GM23338 (cell line): Measurements from ENCODE around the gene STPG4. TPM values are rescaled to one million over a fixed set of nuclear protein-coding genes. Genes with fewer than 3 reads are reported as not detected.
"Not testable (repeated sequence)": the region's sequence is repeated elsewhere in the genome, so short reads cannot be mapped to it uniquely, and the experiment has no call there.

Experiments used
- ATAC-seq: fragments of 200-7000 bp; cut with Tn5 transposase; 3 replicates; pipeline ENCODE4 v1.9.1; 2020
- DNase-seq: peaks from one replicate; pipeline ENCODE4 v3.0.0-alpha.2; 2015; ENCODE audit warnings: low spot score
- H2AFZ ChIP-seq: fragments of 200-600 bp; sonication (generic); 2 replicates; pipeline ENCODE4 v1.8.0; 2016; ENCODE audit warnings: antibody characterized with exemption, mild to moderate bottlenecking, moderate library complexity
- H3F3A ChIP-seq: fragments of 200-600 bp; sonication (generic); replicated peaks from 2 replicates; pipeline ENCODE4 v1.8.0; 2017; ENCODE audit warnings: antibody characterized with exemption, mixed run types, low read depth
- H3K27ac ChIP-seq: fragments of 200-600 bp; sonication (generic); 2 replicates; pipeline ENCODE4 v1.6.1; 2016; ENCODE audit warnings: low read depth
- H3K27me3 ChIP-seq: fragments of 200-600 bp; sonication (generic); 2 replicates; pipeline ENCODE4 v1.8.0; 2016; ENCODE audit warnings: mild to moderate bottlenecking, mixed run types, moderate library complexity; ENCODE audit not compliant: insufficient read depth
- H3K36me3 ChIP-seq: fragments of 200-600 bp; sonication (generic); 2 replicates; pipeline ENCODE4 v1.8.0; 2016; ENCODE audit warnings: mild to moderate bottlenecking; ENCODE audit not compliant: insufficient read depth
- H3K4me1 ChIP-seq: fragments of 200-600 bp; sonication (generic); 2 replicates; pipeline ENCODE4 v1.8.0; 2016; ENCODE audit warnings: mild to moderate bottlenecking, moderate library complexity; ENCODE audit not compliant: insufficient read depth
- H3K4me2 ChIP-seq: fragments of 200-600 bp; sonication (generic); 2 replicates; pipeline ENCODE4 v1.7.1; 2017; ENCODE audit warnings: mixed run types
- H3K4me3 ChIP-seq: fragments of 200-600 bp; sonication (generic); 2 replicates; pipeline ENCODE4 v1.6.1; 2016; ENCODE audit warnings: mixed run types
- H3K79me2 ChIP-seq: fragments of 200-600 bp; sonication (generic); replicated peaks from 2 replicates; pipeline ENCODE4 v1.8.0; 2017; ENCODE audit warnings: mild to moderate bottlenecking; ENCODE audit not compliant: insufficient read depth
- H3K9me2 ChIP-seq: fragments of 200-600 bp; sonication (generic); 2 replicates; pipeline ENCODE4 v1.8.0; 2017; ENCODE audit not compliant: insufficient read depth
- H4K20me1 ChIP-seq: fragments of 200-600 bp; sonication (generic); replicated peaks from 2 replicates; pipeline ENCODE4 v1.8.0; 2017; ENCODE audit warnings: mild to moderate bottlenecking; ENCODE audit not compliant: insufficient read depth
- H3K27ac Mint-ChIP-seq: 2 replicates; pipeline ENCODE4 v1.8.0; 2020; ENCODE audit warnings: inconsistent platforms, mild to moderate bottlenecking, moderate library complexity, mixed read lengths
- H3K27me3 Mint-ChIP-seq: 3 replicates; pipeline ENCODE4 v1.8.0; 2022; ENCODE audit warnings: low read depth, mild to moderate bottlenecking, moderate library complexity, mixed read lengths, inconsistent platforms; ENCODE audit not compliant: insufficient read depth, poor library complexity
- H3K36me3 Mint-ChIP-seq: 3 replicates; pipeline ENCODE4 v1.8.0; 2021; ENCODE audit warnings: low read depth, mild to moderate bottlenecking, inconsistent platforms, moderate library complexity, mixed read lengths
- H3K4me1 Mint-ChIP-seq: 3 replicates; pipeline ENCODE4 v1.8.0; 2020; ENCODE audit warnings: mild to moderate bottlenecking, inconsistent platforms, mixed read lengths
- H3K4me3 Mint-ChIP-seq: 3 replicates; pipeline ENCODE4 v1.8.0; 2021; ENCODE audit warnings: moderate library complexity, mild to moderate bottlenecking, inconsistent platforms, mixed read lengths
- H3K9me3 Mint-ChIP-seq: 3 replicates; pipeline ENCODE4 v1.8.0; 2020; ENCODE audit warnings: moderate library complexity, mild to moderate bottlenecking, inconsistent platforms, mixed read lengths
- CREB1 ChIP-seq: fragments of 250-450 bp; sonication (Bioruptor Pico); IDR thresholded peaks from 2 replicates; pipeline ENCODE4 v1.5.0; 2020; ENCODE audit warnings: low read depth, mild to moderate bottlenecking, moderate library complexity
- CTCF ChIP-seq, 2 experiments: fragments of 200-600 bp in 1 of 2; sonication (generic) in 1 of 2; conservative IDR thresholded peaks; 2 replicates each; pipeline versions ENCODE4 v1.5.1 to v1.6.1; 2016 to 2017; ENCODE audit warnings: antibody characterized with exemption in 2 of 2, low read depth in 2 of 2, mild to moderate bottlenecking in 2 of 2, moderate library complexity in 1 of 2
- ETS1 ChIP-seq: IDR thresholded peaks from 2 replicates; pipeline ENCODE4 v1.6.1; 2016; ENCODE audit warnings: antibody characterized with exemption
- EZH2 ChIP-seq: fragments of 200-600 bp; sonication (generic); IDR thresholded peaks from one replicate; pipeline ENCODE4 v1.8.0; 2017; ENCODE audit warnings: antibody characterized with exemption, mild to moderate bottlenecking, low read depth; ENCODE audit not compliant: unreplicated experiment
- ZNF462 ChIP-seq: fragments of 250-450 bp; sonication (Bioruptor Pico); IDR thresholded peaks from 2 replicates; pipeline ENCODE4 v1.5.0; 2020; ENCODE audit warnings: mild to moderate bottlenecking, moderate library complexity
- polyA plus RNA-seq: library from polyadenylated mRNA; unstranded; fragments of >200 nt; fragmentation: Nextera tagmentation; extraction: Ambion mirVana; gene quantifications from 2 replicates; pipeline ENCODE4 v1.2.1, GENCODE V29; 2016
- total RNA-seq: library from RNA; depleted of rRNA; stranded (reverse); fragments of >200 nt; shearing (Covaris generic); gene quantifications from 2 replicates; pipeline ENCODE4 v1.2.3, GENCODE V29; 2014

Gene STPG4
- total and polyA plus RNA-seq, 2 experiments from 2014 or later = 0.28 TPM; not detected in 1

GRCh38 chr2:47126783-47127182 is 28.3 kb downstream of the STPG4 start (continued):
- TF ChIP-seq ZNF462 = no peak
- TF ChIP-seq EZH2 = no peak
- no peak for TF ChIP-seq CREB1
- no peak for TF ChIP-seq ETS1
- no peak for TF ChIP-seq CTCF (conservative IDR thresholded peaks at IDR 0.05; ENCODE audit: low read depth in 2 of 2)

GRCh38 chr2:47124740-47125139 is 30.4 kb downstream of the STPG4 start:
- not testable (repeated sequence) for H3K27ac Mint-ChIP-seq, H2AFZ ChIP-seq, DNase-seq, ATAC-seq, H4K20me1 ChIP-seq, H3K27me3 ChIP-seq, H3K36me3 Mint-ChIP-seq, H3K4me3 Mint-ChIP-seq, H3K9me2 ChIP-seq, H3K27me3 Mint-ChIP-seq, H3K79me2 ChIP-seq, H3K4me2 ChIP-seq, H3K4me1 ChIP-seq, H3K36me3 ChIP-seq, H3F3A ChIP-seq, H3K27ac ChIP-seq, H3K4me3 ChIP-seq
- H3K9me3 Mint-ChIP-seq = peaks cover 12% of the 10 kb centered on the region; the same call in 2 of the 3 replicates
- H3K4me1 Mint-ChIP-seq = peaks cover 16% of the 10 kb centered on the region

- H2AFZ ChIP-seq, H3K27ac ChIP-seq, ATAC-seq, H3K79me2 ChIP-seq, H3K9me3 Mint-ChIP-seq, H3K27me3 Mint-ChIP-seq, H3K4me1 Mint-ChIP-seq, DNase-seq, H3K36me3 Mint-ChIP-seq, H3F3A ChIP-seq, H3K4me2 ChIP-seq, H3K27ac Mint-ChIP-seq, H3K9me2 ChIP-seq, H3K4me3 Mint-ChIP-seq, H3K27me3 ChIP-seq, H3K4me1 ChIP-seq, H4K20me1 ChIP-seq, H3K4me3 ChIP-seq, H3K36me3 ChIP-seq: not testable (repeated sequence)
These were observed 34.7 kb downstream of the STPG4 start for GRCh38 chr2:47120424-47120823.
